IMR-90 (cell line): ENCODE data around the gene RELT. TPM values are rescaled to one million over a fixed set of nuclear protein-coding genes. Genes with fewer than 3 reads are reported as not detected.

Experiments used
- ATAC-seq: fragments of 200-7000 bp; cut with Tn5 transposase; 2 replicates; pipeline ENCODE4 v1.9.1; 2020; ENCODE audit warnings: low read depth, mild to moderate bottlenecking, moderate library complexity
- BruUV-seq: library from RNA; stranded (reverse); fragments of 400-500 nt; replicated peaks from 2 replicates; lab custom pipeline; 2021; lab: Mats Ljungman, UMichigan
- CTCF ChIA-PET: fragments of 300-600 bp; formaldehyde crosslinking; extraction: SDS; loops from one replicate; lab custom pipeline; 2021; ENCODE audit warnings: antibody characterized with exemption; lab: Yijun Ruan, JAX
- POLR2A ChIA-PET: fragments of 300-600 bp; sonication (Branson Sonifier 250); formaldehyde crosslinking; loops from one replicate; lab custom pipeline; 2022; ENCODE audit warnings: antibody characterized with exemption; ENCODE audit not compliant: unreplicated experiment; lab: Charles Lee
- DNase-seq: peaks from one replicate; pipeline ENCODE4 v3.0.0; 2013
- H2AFZ ChIP-seq: replicated peaks from 2 replicates; pipeline ENCODE3; 2013; ENCODE audit warnings: low read length, mild to moderate bottlenecking; ENCODE audit not compliant: poor library complexity
- H2AK5ac ChIP-seq: 2 replicates; pipeline ENCODE4 v1.6.1; 2013; ENCODE audit warnings: low read depth, low read length, inconsistent platforms
- H2AK9ac ChIP-seq: replicated peaks from 2 replicates; pipeline ENCODE3; 2013; ENCODE audit warnings: mild to moderate bottlenecking, low read depth, low read length, moderate library complexity; ENCODE audit not compliant: poor library complexity
- H2BK120ac ChIP-seq: 2 replicates; pipeline ENCODE4 v1.6.1; 2013; ENCODE audit warnings: low read depth, low read length, inconsistent platforms
- H2BK15ac ChIP-seq: 3 replicates; pipeline ENCODE4 v1.6.1; 2013; ENCODE audit warnings: low read depth, low read length, inconsistent platforms
- H2BK20ac ChIP-seq: 2 replicates; pipeline ENCODE4 v1.6.1; 2013; ENCODE audit warnings: low read depth, mild to moderate bottlenecking, inconsistent platforms, low read length, moderate library complexity
- H2BK5ac ChIP-seq: 2 replicates; pipeline ENCODE4 v1.6.1; 2013; ENCODE audit warnings: mild to moderate bottlenecking, low read depth, low read length, inconsistent platforms; ENCODE audit not compliant: poor library complexity, severe bottlenecking
- H3K14ac ChIP-seq: replicated peaks from 2 replicates; pipeline ENCODE4 v1.6.1; 2013; ENCODE audit warnings: low read depth, low read length, inconsistent platforms
- H3K18ac ChIP-seq: 2 replicates; pipeline ENCODE4 v1.6.1; 2013; ENCODE audit warnings: low read depth, low read length, control low read depth
- H3K23ac ChIP-seq: 2 replicates; pipeline ENCODE4 v1.6.1; 2013; ENCODE audit warnings: low read depth, low read length, inconsistent platforms
- H3K27ac ChIP-seq: 2 replicates; pipeline ENCODE4 v1.5.1; 2013; ENCODE audit warnings: mild to moderate bottlenecking, control low read depth, low read length; ENCODE audit not compliant: insufficient read depth
- H3K27me3 ChIP-seq: 2 replicates; pipeline ENCODE4 v1.6.1; 2013; ENCODE audit warnings: low read length; ENCODE audit not compliant: control insufficient read depth, insufficient read depth
- H3K36me3 ChIP-seq: 2 replicates; pipeline ENCODE4 v1.6.1; 2013; ENCODE audit warnings: low read length, mixed read lengths; ENCODE audit not compliant: control insufficient read depth, insufficient read depth
- H3K4ac ChIP-seq: 2 replicates; pipeline ENCODE4 v1.6.1; 2013; ENCODE audit warnings: low read depth, low read length, inconsistent platforms
- H3K4me1 ChIP-seq: 2 replicates; pipeline ENCODE4 v1.6.1; 2013; ENCODE audit warnings: low read length, mixed read lengths; ENCODE audit not compliant: control insufficient read depth, insufficient read depth
- H3K4me2 ChIP-seq: 2 replicates; pipeline ENCODE4 v1.6.1; 2013; ENCODE audit warnings: low read depth, mild to moderate bottlenecking, control low read depth, low read length, moderate library complexity
- H3K4me3 ChIP-seq: 2 replicates; pipeline ENCODE4 v1.5.1; 2013; ENCODE audit warnings: low read depth, mild to moderate bottlenecking, control low read depth, low read length, moderate library complexity; ENCODE audit not compliant: insufficient read depth
- H3K56ac ChIP-seq: 2 replicates; pipeline ENCODE4 v1.6.1; 2013; ENCODE audit warnings: low read length, inconsistent platforms; ENCODE audit not compliant: insufficient read depth; ENCODE audit errors: extremely low read depth
- H3K79me1 ChIP-seq, 2 experiments: 2 replicates each; pipeline ENCODE4 v1.6.1; 2013; ENCODE audit warnings: low read length in 2 of 2, inconsistent platforms in 1 of 2, low read depth in 1 of 2
- H3K9ac ChIP-seq: 2 replicates; pipeline ENCODE4 v1.6.1; 2013; ENCODE audit warnings: low read depth, low read length, control low read depth
- H3K9me1 ChIP-seq: 2 replicates; pipeline ENCODE4 v1.6.1; 2013; ENCODE audit warnings: low read length, inconsistent platforms; ENCODE audit not compliant: insufficient read depth
- H3K9me3 ChIP-seq: 2 replicates; pipeline ENCODE4 v1.6.1; 2013; ENCODE audit warnings: low read length; ENCODE audit not compliant: control insufficient read depth, insufficient read depth
- H4K20me1 ChIP-seq: 2 replicates; pipeline ENCODE4 v1.6.1; 2013; ENCODE audit warnings: low read length, inconsistent platforms; ENCODE audit not compliant: insufficient read depth
- H4K5ac ChIP-seq: 2 replicates; pipeline ENCODE4 v1.6.1; 2013; ENCODE audit warnings: mild to moderate bottlenecking, low read depth, low read length, control low read depth
- H4K8ac ChIP-seq, 2 experiments: 2 replicates each; pipeline ENCODE4 v1.6.1; 2013; ENCODE audit warnings: low read depth in 2 of 2, low read length in 2 of 2, control low read depth in 1 of 2, inconsistent platforms in 1 of 2
- H4K91ac ChIP-seq: 2 replicates; pipeline ENCODE4 v1.6.1; 2013; ENCODE audit warnings: low read depth, low read length, inconsistent platforms; ENCODE audit not compliant: insufficient read depth
- CEBPB ChIP-seq: IDR thresholded peaks from 2 replicates; pipeline ENCODE4 v1.6.1; 2012; ENCODE audit warnings: low read depth, low read length, improper control_type of control experiment
- FOS ChIP-seq: fragments of 150-350 bp; IDR thresholded peaks from 2 replicates; pipeline ENCODE4 v1.6.1; 2016; ENCODE audit warnings: low read depth, low read length
- MAFK ChIP-seq: IDR thresholded peaks from 2 replicates; pipeline ENCODE4 v1.6.1; 2012; ENCODE audit warnings: low read depth, low read length, improper control_type of control experiment
- MAZ ChIP-seq: IDR thresholded peaks from 2 replicates; pipeline ENCODE4 v1.6.1; 2012; ENCODE audit warnings: low read depth, mild to moderate bottlenecking, low read length, improper control_type of control experiment, moderate library complexity, borderline replicate concordance
- MXI1 ChIP-seq: IDR thresholded peaks from 2 replicates; pipeline ENCODE4 v1.6.1; 2012; ENCODE audit warnings: low read depth, mild to moderate bottlenecking, low read length, moderate library complexity, borderline replicate concordance
- POLR2A ChIP-seq: IDR thresholded peaks from 2 replicates; pipeline ENCODE4 v1.6.1; 2012; ENCODE audit warnings: mild to moderate bottlenecking, low read depth, low read length
- RAD21 ChIP-seq: IDR thresholded peaks from 2 replicates; pipeline ENCODE4 v1.6.1; 2012; ENCODE audit warnings: low read length, improper control_type of control experiment
- RCOR1 ChIP-seq: IDR thresholded peaks from 2 replicates; pipeline ENCODE4 v1.6.1; 2012; ENCODE audit warnings: mild to moderate bottlenecking, low read length, improper control_type of control experiment; ENCODE audit not compliant: insufficient replicate concordance
- RFX5 ChIP-seq: IDR thresholded peaks from 2 replicates; pipeline ENCODE4 v1.8.0; 2012; ENCODE audit warnings: low read depth, mild to moderate bottlenecking, low read length, moderate library complexity
- SMC3 ChIP-seq: fragments of 150-350 bp; IDR thresholded peaks from 2 replicates; pipeline ENCODE4 v1.6.1; 2016; ENCODE audit warnings: low read depth, mild to moderate bottlenecking, antibody characterized with exemption, low read length, moderate library complexity
- dilution Hi-C: fragments of 300-500 bp; cut with HindIII; formaldehyde crosslinking; loops from one replicate; pipeline ENCODE4 v1.14.3; 2018; ENCODE audit warnings: low sequenced_read_pairs; ENCODE audit not compliant: unreplicated experiment
- in situ Hi-C: fragments of 300-500 bp; cut with MboI; formaldehyde crosslinking; loops from 3 replicates; pipeline ENCODE4 v1.14.3; 2019; ENCODE audit warnings: low sequenced_read_pairs, inconsistent platforms, mixed read lengths
- intact Hi-C: fragments of 100-400 bp; cut with micrococcal nuclease; formaldehyde crosslinking; loops from 2 replicates; pipeline ENCODE4 v1.10.0; 2022
- polyA plus RNA-seq, 3 experiments: library from polyadenylated mRNA; depleted of rRNA; stranded (reverse); fragments of >200 nt; gene quantifications; 2 replicates each; pipeline ENCODE4 v1.2.3, GENCODE V29; 2012; ENCODE audit warnings: low replicate concordance in 1 of 3
- total RNA-seq: library from RNA; depleted of rRNA; stranded (reverse); fragments of >200 nt; gene quantifications from 2 replicates; pipeline ENCODE4 v1.2.3, GENCODE V29; 2012
- TF ChIP-seq, protein P1 (sequence below): conservative IDR thresholded peaks from 2 replicates; pipeline ENCODE4 v1.5.1; 2012; ENCODE audit warnings: mild to moderate bottlenecking, low read depth, low read length, improper control_type of control experiment
- TF ChIP-seq, protein P2 (sequence below): fragments of 150-350 bp; IDR thresholded peaks from 2 replicates; pipeline ENCODE4 v1.6.1; 2017; ENCODE audit warnings: mild to moderate bottlenecking, antibody characterized with exemption, low read length, low read depth

Gene RELT
- total and polyA plus RNA-seq, 2 of the 4 experiments (the other 2 are of a cell fraction) = 2.3 to 5.3 TPM

DNA sequence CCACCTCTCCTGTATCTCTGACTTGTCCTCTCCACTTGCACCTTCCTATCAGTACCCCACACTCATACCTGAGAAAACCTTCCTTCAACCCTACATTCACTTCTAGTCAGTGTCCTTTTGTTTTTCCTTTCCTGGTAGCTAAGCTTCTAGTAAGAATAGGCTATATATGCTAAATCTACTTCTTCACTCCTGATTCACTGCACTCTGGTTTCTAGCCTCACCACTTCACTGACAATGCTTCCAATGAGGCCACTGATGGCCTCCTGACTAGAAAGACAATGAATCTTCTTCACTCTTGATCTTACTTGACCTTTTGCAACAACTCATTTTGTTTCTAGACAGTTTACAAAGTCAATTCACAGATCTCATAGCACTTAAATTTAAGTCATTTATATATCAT, 52.0 kb downstream of the RELT start:
- CTCF ChIA-PET = interaction anchor here (0.6 kb wide), 1 partner anchor 351 kb away, joined by 3 read pairs; no protein-coding TSS in a partner anchor
- H3K27ac ChIP-seq = no peak overlapping the region
- no peak overlapping the region for H3K4me2 ChIP-seq

More for the DNA sequence above, 52.0 kb downstream of the RELT start:
- no peak overlapping the region for H2AK9ac ChIP-seq
- no peaks in the 10 kb centered on the region for H3K27me3 ChIP-seq
- no peak overlapping the region for H4K91ac ChIP-seq
- dilution Hi-C loops (no loop called here), in situ Hi-C loops (no loop called here), intact Hi-C loops (no loop called here)
- ATAC-seq (no peak), DNase-seq (no peak)
- peaks cover 14% of the 10 kb centered on the region for H3K9me1 ChIP-seq
- no peak overlapping the region for H3K56ac ChIP-seq
- no peak overlapping the region for H2BK5ac ChIP-seq
- no peak overlapping the region; the same call in 1 of the 2 replicates for H3K18ac ChIP-seq
- no peak overlapping the region for H3K4ac ChIP-seq
- peaks cover 13% of the 10 kb centered on the region for H3K4me1 ChIP-seq
- H2BK20ac ChIP-seq = no peak overlapping the region
- no peak overlapping the region for H2BK15ac ChIP-seq
- H3K79me1 ChIP-seq = peaks cover 3 to 37% of the 10 kb centered on the region in 2 experiments; a peak in 3 of 4 replicates
- no peak overlapping the region for H2AFZ ChIP-seq
- H4K5ac ChIP-seq = no peak overlapping the region
- H3K4me3 ChIP-seq = no peak overlapping the region
- H4K20me1 ChIP-seq = no peaks in the 10 kb centered on the region; the same call in 1 of the 2 replicates
- no peak overlapping the region for H3K9ac ChIP-seq
- no peak overlapping the region for H2AK5ac ChIP-seq
- H4K8ac ChIP-seq = no peak overlapping the region
- no peaks in the 10 kb centered on the region for H3K9me3 ChIP-seq
- no peaks in the 10 kb centered on the region for H3K36me3 ChIP-seq
- H2BK120ac ChIP-seq = no peak overlapping the region
- BruUV-seq = no TSS peak
- no peak overlapping the region for H3K23ac ChIP-seq
- TF ChIP-seq, protein P1, sequence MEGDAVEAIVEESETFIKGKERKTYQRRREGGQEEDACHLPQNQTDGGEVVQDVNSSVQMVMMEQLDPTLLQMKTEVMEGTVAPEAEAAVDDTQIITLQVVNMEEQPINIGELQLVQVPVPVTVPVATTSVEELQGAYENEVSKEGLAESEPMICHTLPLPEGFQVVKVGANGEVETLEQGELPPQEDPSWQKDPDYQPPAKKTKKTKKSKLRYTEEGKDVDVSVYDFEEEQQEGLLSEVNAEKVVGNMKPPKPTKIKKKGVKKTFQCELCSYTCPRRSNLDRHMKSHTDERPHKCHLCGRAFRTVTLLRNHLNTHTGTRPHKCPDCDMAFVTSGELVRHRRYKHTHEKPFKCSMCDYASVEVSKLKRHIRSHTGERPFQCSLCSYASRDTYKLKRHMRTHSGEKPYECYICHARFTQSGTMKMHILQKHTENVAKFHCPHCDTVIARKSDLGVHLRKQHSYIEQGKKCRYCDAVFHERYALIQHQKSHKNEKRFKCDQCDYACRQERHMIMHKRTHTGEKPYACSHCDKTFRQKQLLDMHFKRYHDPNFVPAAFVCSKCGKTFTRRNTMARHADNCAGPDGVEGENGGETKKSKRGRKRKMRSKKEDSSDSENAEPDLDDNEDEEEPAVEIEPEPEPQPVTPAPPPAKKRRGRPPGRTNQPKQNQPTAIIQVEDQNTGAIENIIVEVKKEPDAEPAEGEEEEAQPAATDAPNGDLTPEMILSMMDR = no peak
- TF ChIP-seq CEBPB (no peak), SMC3 (no peak), RFX5 (no peak), MAZ (no peak), POLR2A (no peak), RAD21 (no peak), FOS (no peak), RCOR1 (no peak), MXI1 (no peak), MAFK (no peak)
- TF ChIP-seq, protein P2, sequence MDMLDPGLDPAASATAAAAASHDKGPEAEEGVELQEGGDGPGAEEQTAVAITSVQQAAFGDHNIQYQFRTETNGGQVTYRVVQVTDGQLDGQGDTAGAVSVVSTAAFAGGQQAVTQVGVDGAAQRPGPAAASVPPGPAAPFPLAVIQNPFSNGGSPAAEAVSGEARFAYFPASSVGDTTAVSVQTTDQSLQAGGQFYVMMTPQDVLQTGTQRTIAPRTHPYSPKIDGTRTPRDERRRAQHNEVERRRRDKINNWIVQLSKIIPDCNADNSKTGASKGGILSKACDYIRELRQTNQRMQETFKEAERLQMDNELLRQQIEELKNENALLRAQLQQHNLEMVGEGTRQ = no peak
- POLR2A ChIA-PET = no interaction called here
- H3K14ac ChIP-seq = no peak overlapping the region
